ENCODE results near the gene DMAC2.

DNA sequence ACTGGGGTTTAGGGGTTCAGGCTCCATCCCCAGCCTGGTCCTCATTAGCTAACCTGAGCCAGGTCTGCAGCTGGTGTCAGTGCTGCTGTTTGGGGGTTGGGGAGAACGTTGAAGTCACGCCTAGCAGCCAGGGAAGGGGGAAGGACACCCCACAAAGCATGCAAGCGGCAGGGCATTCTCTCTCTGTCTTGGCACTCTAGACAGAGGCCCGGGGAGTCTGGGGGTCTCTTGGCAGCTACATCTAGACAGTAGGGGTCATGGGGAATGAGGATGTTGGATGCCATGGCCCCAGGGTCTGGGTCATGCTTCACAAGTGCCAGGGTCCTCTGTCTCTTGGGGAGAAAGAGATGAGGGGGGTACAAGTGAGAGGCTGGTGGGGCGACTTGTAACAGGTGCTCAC, 5.9 kb upstream of the DMAC2 start:
- TF ChIP-seq, protein P1, sequence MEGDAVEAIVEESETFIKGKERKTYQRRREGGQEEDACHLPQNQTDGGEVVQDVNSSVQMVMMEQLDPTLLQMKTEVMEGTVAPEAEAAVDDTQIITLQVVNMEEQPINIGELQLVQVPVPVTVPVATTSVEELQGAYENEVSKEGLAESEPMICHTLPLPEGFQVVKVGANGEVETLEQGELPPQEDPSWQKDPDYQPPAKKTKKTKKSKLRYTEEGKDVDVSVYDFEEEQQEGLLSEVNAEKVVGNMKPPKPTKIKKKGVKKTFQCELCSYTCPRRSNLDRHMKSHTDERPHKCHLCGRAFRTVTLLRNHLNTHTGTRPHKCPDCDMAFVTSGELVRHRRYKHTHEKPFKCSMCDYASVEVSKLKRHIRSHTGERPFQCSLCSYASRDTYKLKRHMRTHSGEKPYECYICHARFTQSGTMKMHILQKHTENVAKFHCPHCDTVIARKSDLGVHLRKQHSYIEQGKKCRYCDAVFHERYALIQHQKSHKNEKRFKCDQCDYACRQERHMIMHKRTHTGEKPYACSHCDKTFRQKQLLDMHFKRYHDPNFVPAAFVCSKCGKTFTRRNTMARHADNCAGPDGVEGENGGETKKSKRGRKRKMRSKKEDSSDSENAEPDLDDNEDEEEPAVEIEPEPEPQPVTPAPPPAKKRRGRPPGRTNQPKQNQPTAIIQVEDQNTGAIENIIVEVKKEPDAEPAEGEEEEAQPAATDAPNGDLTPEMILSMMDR (IDR thresholded peaks at IDR 0.05; ENCODE audit: low read length) = no peak
- no peak for TF ChIP-seq EZH2 (IDR thresholded peaks at IDR 0.05; ENCODE audit: borderline replicate concordance, low read length)

Data from OCI-LY1 (cell line).